Activated gamma-delta T cell treated with anti-CD3 and anti-CD28 coated beads, Interleukin-2, amount 50 U/mL, for 16 hours (primary cell): Measurements from ENCODE around the gene SSC5D.

Experiments used
- DNase-seq: peaks from one replicate; pipeline ENCODE4 v3.0.0-alpha.2; 2020; ENCODE audit warnings: low read depth

The SSC5D gene

GRCh38 chr19:55554741-55555152 is 66.5 kb downstream of the SSC5D start:
- no peak for DNase-seq

- no peak for DNase-seq
Observed at GRCh38 chr19:55559684-55560083, 71.4 kb downstream of the SSC5D start.

GRCh38 chr19:55563261-55563690 is 75.0 kb downstream of the SSC5D start:
- DNase-seq, result no peak

- no peak for DNase-seq
Observed at GRCh38 chr19:55566823-55567222, 78.6 kb downstream of the SSC5D start.

GRCh38 chr19:55567708-55568328 is 79.6 kb downstream of the SSC5D start:
- DNase-seq, result no peak
